Coronary artery (tissue), 2 donors: Measurements from ENCODE around the gene HBS1L.

Experiments used
- DNase-seq: peaks from one replicate; pipeline ENCODE4 v3.0.0-alpha.2; 2017; ENCODE audit warnings: low spot score
- H3K27ac ChIP-seq, 2 donors: fragments of 200-600 bp; sonication (generic); one replicate each; pipeline ENCODE4 v1.5.1; 2016 to 2019
- H3K4me3 ChIP-seq: fragments of 200-600 bp; sonication (generic); 2 replicates; pipeline ENCODE4 v1.5.1; 2016; ENCODE audit warnings: mild to moderate bottlenecking, moderate library complexity
- CTCF ChIP-seq: fragments of 200-600 bp; sonication (generic); IDR thresholded peaks from one replicate; pipeline ENCODE4 v1.5.1; 2019; ENCODE audit warnings: antibody characterized with exemption

The HBS1L gene

GRCh38 chr6:134992155-134992554 is 62.5 kb downstream of the HBS1L start:
- no peak overlapping the region for H3K27ac ChIP-seq
- TF ChIP-seq CTCF: no peak
- no peak overlapping the region for H3K4me3 ChIP-seq
- no peak for DNase-seq

GRCh38 chr6:134990262-134990661 is 64.4 kb downstream of the HBS1L start:
- TF ChIP-seq CTCF: no peak
- DNase-seq: no peak
- H3K27ac ChIP-seq: no peak overlapping the region
- H3K4me3 ChIP-seq: no peak overlapping the region

GRCh38 chr6:134984821-134985220 is 69.8 kb downstream of the HBS1L start:
- Histone ChIP-seq H3K27ac (no peak overlapping the region), H3K4me3 (no peak overlapping the region)
- DNase-seq: no peak
- TF ChIP-seq CTCF: no peak

- Histone ChIP-seq H3K4me3 (no peak overlapping the region), H3K27ac (no peak overlapping the region)
- no peak for TF ChIP-seq CTCF
- no peak for DNase-seq
Observed at GRCh38 chr6:134983823-134984222, 70.8 kb downstream of the HBS1L start.

- Histone ChIP-seq H3K4me3 (no peak overlapping the region), H3K27ac (no peak overlapping the region)
- DNase-seq: no peak
- TF ChIP-seq CTCF: no peak
Observed at GRCh38 chr6:134982161-134982560, 72.5 kb downstream of the HBS1L start.

- H3K4me3 ChIP-seq: no peak overlapping the region
- no peak for TF ChIP-seq CTCF
- H3K27ac ChIP-seq: no peak overlapping the region
- DNase-seq: no peak
Observed at GRCh38 chr6:134980846-134981245, 73.8 kb downstream of the HBS1L start.

GRCh38 chr6:134979142-134979541 is 75.5 kb downstream of the HBS1L start:
- H3K27ac ChIP-seq: no peak overlapping the region
- no peak for DNase-seq

More at GRCh38 chr6:134979142-134979541, 75.5 kb downstream of the HBS1L start:
- no peak overlapping the region for H3K4me3 ChIP-seq
- TF ChIP-seq CTCF: no peak
